22Rv1 (cell line): ENCODE data around the gene FANCI.

Experiments used
- ZFX ChIP-seq: fragments of 450-650 bp; IDR thresholded peaks from 2 replicates; pipeline ENCODE4 v1.6.1; 2017; ENCODE audit warnings: antibody characterized with exemption, borderline replicate concordance
- TF ChIP-seq, protein P1 (sequence below): fragments of 450-650 bp; IDR thresholded peaks from 2 replicates; pipeline ENCODE4 v1.5.1; 2017; ENCODE audit warnings: mild to moderate bottlenecking

DNA sequence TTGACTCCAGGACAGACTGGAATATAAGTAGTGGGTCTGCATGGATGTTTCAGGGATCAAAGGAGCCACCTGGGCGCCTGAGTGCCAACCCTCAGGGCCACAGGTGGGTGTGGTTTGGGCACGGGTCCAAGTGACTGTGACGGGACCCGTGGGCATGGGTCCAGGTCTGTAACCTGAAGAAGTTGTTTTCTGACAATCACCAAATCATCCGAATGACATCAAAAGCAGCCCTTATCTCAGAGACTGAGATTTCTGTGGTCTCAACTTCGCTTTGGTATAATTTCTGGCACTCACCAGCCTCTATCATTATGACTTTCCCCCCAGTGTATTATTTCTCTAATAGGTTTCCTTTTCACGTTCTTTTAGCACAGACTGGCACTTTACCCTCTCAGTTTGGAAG is 46.8 kb upstream of the FANCI start:
- TF ChIP-seq, protein P1, sequence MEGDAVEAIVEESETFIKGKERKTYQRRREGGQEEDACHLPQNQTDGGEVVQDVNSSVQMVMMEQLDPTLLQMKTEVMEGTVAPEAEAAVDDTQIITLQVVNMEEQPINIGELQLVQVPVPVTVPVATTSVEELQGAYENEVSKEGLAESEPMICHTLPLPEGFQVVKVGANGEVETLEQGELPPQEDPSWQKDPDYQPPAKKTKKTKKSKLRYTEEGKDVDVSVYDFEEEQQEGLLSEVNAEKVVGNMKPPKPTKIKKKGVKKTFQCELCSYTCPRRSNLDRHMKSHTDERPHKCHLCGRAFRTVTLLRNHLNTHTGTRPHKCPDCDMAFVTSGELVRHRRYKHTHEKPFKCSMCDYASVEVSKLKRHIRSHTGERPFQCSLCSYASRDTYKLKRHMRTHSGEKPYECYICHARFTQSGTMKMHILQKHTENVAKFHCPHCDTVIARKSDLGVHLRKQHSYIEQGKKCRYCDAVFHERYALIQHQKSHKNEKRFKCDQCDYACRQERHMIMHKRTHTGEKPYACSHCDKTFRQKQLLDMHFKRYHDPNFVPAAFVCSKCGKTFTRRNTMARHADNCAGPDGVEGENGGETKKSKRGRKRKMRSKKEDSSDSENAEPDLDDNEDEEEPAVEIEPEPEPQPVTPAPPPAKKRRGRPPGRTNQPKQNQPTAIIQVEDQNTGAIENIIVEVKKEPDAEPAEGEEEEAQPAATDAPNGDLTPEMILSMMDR: no peak
- TF ChIP-seq ZFX: no peak
